Measurements from ENCODE around the gene GGT5.
"Not testable (repeated sequence)": the region's sequence is repeated elsewhere in the genome, so short reads cannot be mapped to it uniquely, and the experiment has no call there.

DNA sequence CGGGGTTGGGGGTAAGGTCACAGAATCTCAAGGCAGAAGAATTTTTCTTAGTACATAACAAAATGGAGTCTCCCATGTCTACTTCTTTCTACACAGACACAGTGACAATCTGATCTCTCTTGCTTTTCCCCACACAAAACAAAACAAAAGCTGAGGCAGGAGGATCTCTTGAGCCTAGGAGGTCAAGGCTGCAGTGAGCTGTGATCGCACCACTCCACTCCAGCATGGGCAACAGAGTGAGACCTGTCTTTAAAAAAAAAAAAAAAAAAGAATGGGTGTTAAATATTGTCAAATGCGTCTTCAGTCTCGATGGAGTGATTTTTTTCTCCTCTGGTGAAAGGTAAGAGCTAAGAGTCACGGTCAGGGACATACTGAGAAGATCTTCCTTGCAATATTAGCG lies 33.2 kb downstream of the GGT5 start:
- not testable (repeated sequence) for TF ChIP-seq EP300, POLR2A (IDR thresholded peaks at IDR 0.05)
- TF ChIP-seq, protein P1, sequence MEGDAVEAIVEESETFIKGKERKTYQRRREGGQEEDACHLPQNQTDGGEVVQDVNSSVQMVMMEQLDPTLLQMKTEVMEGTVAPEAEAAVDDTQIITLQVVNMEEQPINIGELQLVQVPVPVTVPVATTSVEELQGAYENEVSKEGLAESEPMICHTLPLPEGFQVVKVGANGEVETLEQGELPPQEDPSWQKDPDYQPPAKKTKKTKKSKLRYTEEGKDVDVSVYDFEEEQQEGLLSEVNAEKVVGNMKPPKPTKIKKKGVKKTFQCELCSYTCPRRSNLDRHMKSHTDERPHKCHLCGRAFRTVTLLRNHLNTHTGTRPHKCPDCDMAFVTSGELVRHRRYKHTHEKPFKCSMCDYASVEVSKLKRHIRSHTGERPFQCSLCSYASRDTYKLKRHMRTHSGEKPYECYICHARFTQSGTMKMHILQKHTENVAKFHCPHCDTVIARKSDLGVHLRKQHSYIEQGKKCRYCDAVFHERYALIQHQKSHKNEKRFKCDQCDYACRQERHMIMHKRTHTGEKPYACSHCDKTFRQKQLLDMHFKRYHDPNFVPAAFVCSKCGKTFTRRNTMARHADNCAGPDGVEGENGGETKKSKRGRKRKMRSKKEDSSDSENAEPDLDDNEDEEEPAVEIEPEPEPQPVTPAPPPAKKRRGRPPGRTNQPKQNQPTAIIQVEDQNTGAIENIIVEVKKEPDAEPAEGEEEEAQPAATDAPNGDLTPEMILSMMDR (IDR thresholded peaks at IDR 0.05) = not testable (repeated sequence)
